ENCODE measurements around the gene TENM3.

TENM3 gene

DNA sequence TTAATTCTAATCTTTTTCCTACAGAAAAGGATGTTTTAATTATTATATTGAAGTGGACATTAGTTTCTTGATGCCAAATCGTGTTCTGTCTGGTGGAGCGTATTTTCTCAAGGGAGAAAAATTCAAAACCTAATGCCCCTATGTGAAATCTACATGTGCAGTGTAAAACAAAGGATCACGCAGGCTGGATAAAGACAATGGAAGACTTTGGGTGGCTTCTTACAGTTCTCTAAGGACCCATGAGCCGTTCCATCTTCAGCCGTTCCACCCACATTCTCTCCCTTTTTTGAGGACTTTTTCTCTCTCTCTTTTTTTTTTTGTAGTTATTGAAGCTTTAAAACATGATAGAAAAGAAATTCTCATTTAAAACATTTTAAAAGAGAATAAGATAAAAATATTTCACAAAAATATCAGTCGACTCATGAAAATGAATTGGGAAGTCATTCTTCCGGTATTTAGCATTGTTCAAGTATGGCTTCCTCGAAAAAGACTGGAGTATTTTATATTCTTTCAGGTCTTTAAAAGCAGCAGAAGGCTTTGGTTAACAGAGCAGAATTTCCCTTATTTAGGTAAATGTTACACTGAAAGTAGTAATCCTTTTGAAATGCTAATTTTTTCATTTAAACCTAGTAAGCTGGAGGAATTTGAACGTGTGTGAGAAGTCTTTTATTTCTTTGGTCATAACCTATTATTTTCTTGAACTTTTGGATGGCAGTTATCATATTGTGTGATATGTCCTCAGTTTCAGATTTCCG, 11.0 kb downstream of the TENM3 start:
- DNase-seq (ENCODE audit: low read depth in 2 of 2), result no peak

DNA sequence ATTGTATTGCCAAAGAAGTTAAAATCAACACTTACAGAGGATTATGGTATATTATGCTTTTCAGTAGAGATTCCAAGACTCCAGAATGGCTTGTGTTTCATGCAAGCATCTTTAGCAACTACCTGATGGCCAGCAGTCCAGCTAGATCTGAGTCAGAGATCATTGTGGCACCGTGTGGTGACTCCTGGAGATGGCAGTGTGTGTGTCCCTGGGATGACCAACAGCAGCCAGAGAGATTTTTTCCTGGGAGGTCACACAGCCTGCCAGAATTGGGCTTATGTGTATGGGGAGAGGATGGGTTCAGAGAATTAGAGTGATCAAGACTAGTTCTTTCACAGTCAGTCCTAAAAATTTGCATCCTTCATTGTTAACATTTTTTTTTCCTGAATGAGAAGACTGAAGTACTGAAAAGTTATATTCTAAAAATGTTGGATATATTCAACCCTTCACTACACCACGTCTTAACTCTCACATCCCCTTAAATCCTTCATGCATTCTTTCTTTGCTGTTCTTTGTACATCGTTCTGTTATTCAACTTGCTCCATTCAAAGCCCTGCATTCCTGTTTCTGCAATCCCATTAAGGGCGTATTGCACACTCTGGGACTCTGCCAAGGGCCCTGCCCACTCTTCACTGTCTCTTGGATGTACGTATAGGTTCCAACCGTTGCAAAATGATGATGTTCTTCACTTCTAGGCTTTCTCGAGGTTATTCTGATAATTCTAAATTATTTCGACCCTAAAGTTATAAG, 12.4 kb downstream of the TENM3 start:
- no peak for DNase-seq (ENCODE audit: low read depth in 2 of 2)

DNA sequence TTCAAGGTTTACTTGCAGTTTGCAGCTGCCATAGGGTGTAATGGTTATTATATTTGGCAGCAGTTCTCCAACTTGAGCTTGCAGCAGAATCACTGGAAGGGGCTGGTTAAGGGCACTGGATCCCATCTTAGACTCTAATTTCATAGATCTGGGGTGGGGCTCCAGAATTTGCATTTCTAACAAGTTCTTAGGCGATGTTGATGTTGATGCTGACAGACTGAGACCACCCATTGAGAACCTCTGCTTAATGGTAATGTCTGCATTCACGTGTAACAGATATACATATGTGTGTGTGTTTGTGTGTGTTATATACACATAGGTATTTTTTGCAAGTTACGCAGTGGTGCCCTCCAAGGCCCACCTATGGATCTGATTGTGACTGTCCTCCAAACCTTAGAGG, 13.8 kb downstream of the TENM3 start:
- DNase-seq (ENCODE audit: low read depth in 2 of 2), result no peak

DNA sequence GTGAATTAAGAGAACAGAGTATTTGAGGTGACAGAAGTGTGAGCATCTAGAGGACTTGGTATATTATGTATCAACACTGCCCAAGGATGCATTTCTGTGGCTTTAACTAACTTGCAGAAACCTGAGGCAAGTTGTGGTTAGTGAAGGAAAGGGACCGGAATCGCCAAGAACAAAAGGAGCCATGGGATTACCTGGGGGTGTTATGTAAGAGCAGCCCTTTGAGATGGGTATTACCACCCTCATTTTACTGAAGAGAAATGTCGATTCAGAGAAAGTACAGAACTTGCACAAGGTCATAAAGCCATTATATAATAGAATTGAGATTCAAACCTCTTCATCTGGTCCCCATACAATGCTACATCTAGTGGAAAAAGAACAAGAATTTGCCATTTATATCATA, 14.3 kb downstream of the TENM3 start:
- no peak for DNase-seq (ENCODE audit: low read depth in 2 of 2)

DNA sequence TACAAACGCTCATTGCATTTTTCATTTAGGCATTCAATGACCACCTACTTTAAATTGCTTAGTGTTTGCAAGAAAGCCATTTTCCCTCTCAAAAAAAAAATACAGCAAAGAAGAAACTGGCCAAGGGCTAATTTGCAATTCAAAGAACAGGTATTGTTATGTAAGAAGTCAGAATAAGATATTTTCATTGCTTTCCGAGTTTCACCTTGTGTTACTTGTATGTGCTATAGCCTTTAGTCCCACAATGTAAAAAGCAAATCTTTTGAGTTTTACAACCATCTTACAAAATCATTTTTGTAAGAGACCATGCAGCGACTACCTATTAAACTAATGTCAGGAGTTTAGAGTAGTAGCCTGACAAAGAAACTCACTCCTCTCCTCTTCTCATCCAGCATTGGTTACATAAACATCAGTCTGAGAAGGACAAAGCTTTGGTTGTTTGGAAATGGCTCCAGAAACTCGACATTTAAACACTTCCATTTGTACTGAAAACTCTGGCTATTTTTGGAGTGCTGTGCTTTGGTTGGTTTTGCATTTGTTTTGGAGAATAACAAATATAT, 15.3 kb downstream of the TENM3 start:
- no peak for DNase-seq (ENCODE audit: low read depth in 2 of 2)

DNA sequence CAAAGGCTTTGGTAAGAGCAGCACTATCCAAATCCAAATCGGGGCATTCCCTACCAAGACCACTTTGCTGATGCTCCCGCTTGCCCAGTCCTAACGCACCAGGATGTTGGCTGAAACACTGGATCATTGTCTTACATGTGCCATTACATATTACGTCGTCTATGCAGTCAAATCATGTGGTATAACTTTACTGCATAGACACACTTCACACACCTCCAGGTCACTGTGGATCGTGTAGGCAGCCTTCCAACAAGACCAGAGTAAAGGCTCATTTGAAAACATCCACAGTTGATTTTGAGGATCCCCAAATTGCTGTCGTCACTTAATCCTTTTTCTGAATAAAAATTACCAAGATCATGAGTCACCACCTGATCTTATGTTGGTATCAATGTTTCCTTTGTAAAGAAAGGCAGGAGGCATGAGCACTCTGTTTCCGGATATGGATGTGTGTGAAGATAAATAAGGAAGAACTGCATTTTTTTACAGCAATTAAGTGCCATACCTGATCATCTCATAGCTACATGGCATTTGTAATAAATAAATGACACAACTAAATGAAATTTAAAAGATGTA, 18.5 kb downstream of the TENM3 start:
- DNase-seq (ENCODE audit: low read depth in 2 of 2), result no peak

DNA sequence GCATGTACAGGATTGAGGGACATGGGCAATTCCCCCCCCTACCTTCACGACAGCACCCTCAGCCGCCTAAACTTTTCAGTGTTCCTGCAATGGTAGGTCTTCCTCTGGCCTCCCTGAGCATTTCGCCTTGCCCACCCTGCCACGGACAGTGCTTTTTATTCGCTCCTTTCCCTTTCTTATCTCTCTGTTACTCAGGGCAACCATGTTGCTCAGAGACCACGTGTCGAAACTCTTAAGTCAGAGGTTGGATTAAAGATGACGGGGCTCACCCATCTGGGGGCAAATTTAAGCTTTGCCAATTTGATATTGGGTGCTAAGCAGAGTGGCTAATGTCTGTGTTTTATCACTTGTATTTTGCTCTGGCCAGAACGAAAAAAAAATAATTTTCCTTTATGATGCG, 20.4 kb downstream of the TENM3 start:
- DNase-seq (ENCODE audit: low read depth in 2 of 2), result no peak

DNA sequence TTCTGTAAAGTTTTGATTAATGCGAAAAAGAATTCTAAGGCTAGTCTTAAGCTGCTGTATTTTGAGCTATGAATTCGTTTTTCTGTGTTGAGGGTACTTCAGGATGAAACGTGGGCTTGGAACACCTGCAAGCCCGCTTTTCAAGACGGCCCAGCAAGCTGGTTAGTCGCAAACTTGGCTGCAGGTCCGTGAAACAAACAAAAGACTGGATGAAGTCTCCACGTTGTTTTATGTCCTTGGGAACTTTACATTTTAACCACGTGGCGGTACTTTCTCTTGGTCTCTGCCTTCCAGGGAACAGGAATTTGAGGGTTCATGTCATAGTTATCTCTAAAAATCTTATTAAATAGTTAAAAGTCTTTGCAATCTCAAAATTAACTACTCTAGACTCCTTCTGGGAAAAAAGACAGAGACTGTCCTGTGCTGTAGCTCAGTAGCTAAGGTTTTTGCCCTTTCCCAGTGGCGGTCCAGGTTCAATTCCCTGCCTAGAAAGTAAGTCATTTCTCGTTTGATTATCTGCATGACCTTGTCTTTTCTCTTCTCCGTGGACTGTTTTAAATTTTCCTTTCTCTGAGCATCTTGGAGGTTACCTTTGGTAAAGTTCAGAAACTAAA, 21.0 kb downstream of the TENM3 start:
- no peak for DNase-seq (ENCODE audit: low read depth in 2 of 2)

DNA sequence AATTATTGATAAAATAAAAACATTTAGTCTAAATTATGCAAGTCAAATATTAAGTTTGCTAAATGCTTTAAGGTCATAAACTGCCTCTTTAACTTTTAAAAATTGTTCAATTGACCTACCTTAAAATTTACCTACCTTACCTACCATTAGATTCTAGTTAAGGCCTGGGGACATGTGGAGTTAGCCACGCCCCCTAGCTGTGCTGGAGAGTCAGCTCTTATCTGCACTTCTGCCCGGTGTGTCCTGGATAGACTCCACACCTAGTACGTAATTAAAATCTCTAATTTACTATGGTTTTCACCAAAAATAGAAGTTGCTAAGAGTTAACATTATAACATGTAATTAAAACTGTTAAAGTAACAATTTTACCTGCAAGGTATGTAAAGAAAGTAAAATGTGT, 22.7 kb downstream of the TENM3 start:
- DNase-seq (ENCODE audit: low read depth in 2 of 2), result no peak

DNA sequence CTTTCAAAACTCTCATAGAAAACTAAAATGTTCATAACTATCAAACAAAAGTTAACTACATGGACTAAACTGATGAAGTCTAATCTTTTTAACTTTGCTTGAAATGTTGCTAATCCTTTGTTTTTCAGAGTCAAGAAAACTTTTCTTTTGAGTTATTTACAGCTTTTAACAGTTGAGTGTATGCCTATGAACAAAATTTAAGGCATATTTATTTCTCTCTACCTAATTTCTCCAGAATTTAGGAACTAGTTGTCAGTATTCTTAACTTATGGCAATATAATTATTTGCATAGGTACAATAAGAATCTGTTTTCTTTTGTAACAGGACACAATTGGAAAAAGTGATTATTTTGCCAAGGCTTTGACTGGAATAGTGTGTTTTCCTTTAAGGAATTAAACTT, 23.8 kb downstream of the TENM3 start:
- no peak for DNase-seq (ENCODE audit: low read depth in 2 of 2)

DNA sequence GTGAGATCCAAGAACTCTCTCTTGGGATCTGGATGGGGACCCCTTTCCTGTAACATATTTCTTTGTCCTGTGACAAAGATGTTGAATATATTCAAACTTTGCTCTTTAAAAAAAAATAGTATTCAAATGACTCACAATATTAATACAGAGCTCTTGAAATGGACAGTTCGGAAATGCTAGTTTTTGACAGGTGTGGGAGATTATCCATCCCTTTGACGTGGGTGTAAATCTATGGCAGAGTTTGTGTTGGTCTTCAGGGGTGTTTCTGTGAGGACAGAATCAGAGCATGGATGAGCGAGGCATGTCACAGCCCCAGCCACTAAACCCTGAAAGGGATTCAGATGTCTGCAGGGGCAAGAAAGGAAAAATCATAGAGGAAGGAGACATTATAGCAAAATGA, 25.8 kb downstream of the TENM3 start:
- DNase-seq (ENCODE audit: low read depth in 2 of 2), result no peak

DNA sequence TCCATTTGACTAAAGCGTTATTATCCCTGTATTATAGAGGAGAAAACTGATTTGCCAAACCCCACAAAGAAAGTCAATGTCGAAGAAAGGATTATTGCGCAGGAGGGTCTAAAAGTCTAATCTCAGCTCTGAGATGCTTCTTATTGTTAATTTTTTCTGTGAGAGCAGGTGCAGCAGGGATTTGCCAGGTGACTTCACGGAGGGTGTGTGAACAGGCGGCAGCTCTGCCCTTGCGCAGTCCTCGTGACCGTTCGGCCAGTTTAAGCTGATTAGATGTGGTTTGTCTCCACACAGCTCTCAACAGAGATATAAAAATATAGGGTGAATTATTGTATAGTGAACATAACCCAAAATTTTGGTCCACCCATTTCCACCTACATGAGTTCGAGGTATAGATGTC, 28.5 kb downstream of the TENM3 start:
- DNase-seq (ENCODE audit: low read depth in 2 of 2), result no peak

DNA sequence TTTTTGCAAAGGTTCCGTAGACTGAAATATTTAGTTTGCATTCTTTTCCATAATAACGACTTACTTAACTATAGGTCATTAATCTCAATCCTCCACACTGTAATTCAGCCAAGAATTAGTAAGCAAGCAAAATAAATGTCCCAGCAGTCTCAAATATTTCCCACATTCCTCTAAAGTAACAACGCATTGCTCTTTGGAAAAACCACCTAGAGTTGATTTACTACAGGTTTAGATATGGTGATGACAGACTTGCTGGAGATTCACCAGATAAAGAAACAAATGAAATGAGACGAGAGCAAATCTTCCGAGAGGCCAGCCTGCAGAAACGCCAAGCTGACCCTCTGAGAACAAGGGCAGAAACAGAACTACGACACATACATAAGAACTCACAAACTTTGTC, 28.9 kb downstream of the TENM3 start:
- DNase-seq (ENCODE audit: low read depth in 2 of 2), result no peak

DNA sequence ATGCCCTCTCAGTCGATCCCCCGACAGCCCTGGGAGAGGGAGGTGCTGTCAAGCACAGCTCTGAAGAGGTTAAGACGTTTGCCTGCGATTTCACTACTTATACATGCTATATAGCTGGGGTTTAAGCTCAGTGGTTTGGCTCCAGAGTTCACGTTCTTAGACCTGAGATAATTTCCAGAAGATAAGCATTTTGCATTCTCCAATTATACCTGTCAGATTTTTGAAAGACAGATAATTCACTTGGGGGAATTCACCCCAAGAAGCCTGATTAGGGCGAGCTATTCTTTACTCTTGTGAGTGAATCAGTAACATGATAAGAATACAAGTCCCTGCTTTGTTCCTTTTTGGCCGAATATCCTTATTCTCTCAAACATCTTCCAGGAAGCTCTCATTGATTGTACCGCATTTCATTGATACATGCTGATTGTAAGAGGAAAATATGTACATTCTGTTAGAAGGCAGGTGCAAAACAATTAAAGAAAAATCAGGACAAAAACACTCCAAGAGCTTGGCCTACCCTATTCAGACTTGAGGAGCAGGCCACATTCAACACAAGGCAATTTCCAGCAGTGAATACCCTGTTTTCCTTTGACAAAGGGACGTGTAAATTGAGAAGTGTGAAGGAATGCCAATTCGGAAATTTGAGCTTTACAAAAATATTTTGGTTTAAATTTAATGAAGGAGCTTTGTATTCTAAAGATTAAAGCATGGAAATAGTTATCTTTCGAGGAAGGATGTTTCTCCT, 30.2 kb downstream of the TENM3 start:
- no peak for DNase-seq (ENCODE audit: low read depth in 2 of 2)

DNA sequence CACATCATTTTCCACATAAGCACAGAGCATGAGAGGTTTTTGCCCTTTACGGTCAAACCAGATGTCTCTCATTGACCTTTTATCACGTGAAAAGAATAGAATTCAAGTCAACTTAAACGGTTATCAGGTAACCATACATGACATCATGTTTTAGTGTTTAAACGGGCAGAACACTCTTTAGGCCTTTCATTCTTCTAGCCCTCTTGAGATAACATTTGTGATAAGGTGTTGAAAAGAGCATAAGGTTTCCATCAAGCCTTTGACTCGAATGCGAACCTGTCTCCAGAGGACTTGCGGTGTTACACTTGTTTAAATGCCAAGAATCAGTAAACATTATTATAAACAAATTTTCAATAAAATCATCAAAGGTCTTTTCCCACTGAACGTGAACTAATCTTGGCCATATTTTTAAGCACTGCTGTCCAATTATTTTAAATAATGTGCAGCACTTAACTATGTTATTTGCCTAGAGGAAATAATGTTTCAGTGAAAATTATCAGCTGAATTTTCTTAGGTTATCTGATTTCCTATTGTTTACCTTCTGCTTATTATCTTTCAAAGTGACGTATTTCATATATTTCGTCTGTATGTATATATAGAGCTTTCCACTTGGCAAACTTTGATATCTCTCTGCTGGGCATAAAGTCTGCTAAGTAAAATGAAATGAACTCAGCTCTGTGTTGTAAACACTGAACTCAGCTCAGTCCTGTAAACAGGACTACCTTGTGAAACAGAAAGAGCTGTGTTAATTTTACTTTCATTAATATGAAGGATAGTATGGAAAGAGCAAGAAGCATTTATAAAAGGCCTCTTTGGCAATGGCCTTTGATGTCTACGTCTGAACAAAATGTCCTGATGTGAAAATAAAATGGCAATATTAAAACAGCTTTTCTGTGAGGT, 33.3 kb downstream of the TENM3 start:
- DNase-seq (ENCODE audit: low read depth in 2 of 2), result no peak

DNA sequence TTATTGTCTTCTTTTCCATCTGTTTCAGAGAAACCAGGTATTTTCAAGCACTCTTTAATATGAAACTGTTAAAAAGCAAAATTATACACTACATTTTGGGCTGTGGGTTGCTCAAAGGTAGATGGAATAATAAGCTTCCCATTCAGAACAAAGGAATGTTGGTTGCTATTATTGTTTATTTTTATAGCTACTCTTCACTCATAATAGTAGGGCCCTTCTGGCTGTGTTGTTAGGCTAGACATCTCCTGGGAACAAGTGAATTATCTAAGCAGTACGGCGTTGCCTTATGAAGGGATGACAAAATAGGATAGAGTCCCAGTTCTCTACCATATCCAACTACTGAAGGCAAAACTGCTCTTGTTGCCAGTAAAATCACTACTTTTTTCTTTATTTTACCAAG, 34.2 kb downstream of the TENM3 start:
- DNase-seq (ENCODE audit: low read depth in 2 of 2), result no peak

DNA sequence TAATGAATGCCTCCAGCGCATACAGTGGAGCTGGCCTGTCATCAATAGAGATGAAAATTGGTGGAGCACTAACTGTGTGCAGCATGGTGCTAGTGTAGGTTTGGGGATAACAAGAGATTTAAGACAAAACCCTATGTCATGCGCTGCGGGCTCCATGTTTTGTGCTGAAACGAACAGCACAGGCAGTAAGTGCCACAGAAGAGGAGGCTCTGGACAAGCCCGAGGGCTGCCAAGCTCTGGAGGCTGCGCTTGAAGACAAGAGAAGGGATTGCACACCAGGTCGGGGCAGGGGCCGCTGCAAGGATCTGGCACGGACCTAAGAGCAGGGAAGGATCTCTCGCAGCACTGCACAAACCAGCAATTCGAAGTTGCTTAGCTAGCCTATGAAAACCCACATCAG, 35.5 kb downstream of the TENM3 start:
- no peak for DNase-seq (ENCODE audit: low read depth in 2 of 2)

DNA sequence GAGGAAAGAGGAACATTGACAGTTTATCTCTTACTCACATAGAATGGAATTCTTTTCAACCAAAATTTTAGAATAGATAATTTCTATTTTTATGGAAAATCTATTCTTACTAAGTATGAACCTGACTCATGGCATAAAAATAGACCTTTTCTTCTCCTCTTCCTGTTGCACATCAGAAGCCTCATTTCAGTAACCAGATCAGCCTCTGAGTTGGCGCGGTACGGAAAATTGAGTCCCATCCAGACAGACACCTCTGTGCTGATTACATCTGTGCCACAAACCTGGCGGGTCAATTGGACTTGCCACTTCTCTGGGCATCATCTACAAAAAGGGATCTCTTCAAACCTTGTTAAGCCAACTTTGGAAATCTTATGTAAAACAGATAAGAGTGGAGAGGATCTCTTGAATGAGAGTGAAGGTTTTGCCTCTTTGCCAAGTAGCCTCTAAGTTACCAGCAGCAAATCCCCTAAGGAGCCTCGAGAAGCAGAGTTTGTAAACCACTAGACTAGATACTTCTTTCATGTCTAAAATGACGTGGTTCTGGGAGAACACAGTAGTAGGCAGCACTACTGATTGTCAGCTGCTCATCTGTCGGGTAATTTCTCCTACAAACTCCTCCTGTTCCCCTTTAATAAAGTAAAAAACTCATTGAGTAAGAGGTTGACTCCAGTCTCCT, 37.4 kb downstream of the TENM3 start:
- no peak for DNase-seq (ENCODE audit: low read depth in 2 of 2)

DNA sequence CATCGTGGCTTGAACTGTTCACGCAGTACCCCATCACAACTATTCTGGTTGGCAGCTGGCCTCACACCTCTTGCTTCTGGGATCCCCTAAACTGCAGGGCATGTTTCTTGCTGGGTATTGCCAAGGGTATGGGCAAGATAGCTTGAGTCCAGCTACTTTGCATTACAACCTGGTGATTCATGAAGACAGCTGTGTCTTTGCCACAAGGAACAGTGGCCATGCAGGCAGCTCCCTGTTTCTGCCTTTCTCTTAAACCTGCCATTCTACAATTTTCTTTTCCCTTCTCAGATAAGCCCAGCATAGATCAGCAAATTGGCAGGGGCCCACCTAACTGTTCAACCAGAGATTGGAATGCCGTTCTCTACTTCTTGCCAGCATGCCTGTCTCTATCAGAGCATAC, 42.8 kb downstream of the TENM3 start:
- DNase-seq (ENCODE audit: low read depth in 2 of 2), result no peak

DNA sequence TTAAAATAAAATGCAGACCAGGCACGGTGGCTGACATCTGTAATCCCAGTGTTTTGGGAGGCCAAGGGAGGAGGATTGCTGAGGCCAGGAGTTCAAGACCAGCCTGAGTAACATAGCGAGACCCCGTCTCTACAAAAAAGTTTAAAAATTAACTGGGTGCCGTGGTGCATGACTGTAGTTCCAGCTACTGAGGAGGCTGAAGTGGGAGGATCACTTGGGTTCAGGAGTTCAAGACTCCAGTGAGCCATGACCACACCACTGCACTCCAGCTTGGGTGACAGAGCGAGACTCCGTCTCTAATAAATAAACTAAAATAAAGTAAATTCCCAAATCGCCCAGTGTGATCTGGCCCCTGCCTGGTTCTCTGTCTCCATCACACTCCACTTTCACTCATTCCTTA, 43.7 kb downstream of the TENM3 start:
- DNase-seq (ENCODE audit: low read depth in 2 of 2), result no peak
